Thymus (tissue), 2 donors: Measurements from ENCODE around the gene SEPTIN10. TPM values are rescaled to one million over a fixed set of nuclear protein-coding genes. Genes with fewer than 3 reads are reported as not detected.

Source experiments
- polyA plus RNA-seq: library from polyadenylated mRNA; stranded (reverse); fragments of 200-250 nt; gene quantifications from one replicate; pipeline ENCODE4 v1.2.3, GENCODE V29; 2013
- total RNA-seq: library from RNA; stranded (reverse); fragments of 120-200 nt; gene quantifications from one replicate; pipeline ENCODE4 v1.2.4, GENCODE V29; 2013
- donor health status: healthy.

Gene SEPTIN10
- total and polyA plus RNA-seq, 2 donors = 27.3 to 42.4 TPM

Other genes with a start within 250 kb of the SEPTIN10 start
- gene SOWAHC, start 398 bp upstream of the SEPTIN10 start, total RNA-seq = 7.3 TPM
- gene SOWAHC, start 398 bp upstream of the SEPTIN10 start, polyA plus RNA-seq = 7.4 TPM
- gene RGPD5, start 180.3 kb upstream of the SEPTIN10 start, total RNA-seq = 7.4 TPM
- 11.1 TPM for gene RGPD5, start 180.3 kb upstream of the SEPTIN10 start, polyA plus RNA-seq